Measurements from ENCODE around the gene ZNF804B.
"Not testable (repeated sequence)": the region's sequence is repeated elsewhere in the genome, so short reads cannot be mapped to it uniquely, and the experiment has no call there.

ZNF804B gene

DNA sequence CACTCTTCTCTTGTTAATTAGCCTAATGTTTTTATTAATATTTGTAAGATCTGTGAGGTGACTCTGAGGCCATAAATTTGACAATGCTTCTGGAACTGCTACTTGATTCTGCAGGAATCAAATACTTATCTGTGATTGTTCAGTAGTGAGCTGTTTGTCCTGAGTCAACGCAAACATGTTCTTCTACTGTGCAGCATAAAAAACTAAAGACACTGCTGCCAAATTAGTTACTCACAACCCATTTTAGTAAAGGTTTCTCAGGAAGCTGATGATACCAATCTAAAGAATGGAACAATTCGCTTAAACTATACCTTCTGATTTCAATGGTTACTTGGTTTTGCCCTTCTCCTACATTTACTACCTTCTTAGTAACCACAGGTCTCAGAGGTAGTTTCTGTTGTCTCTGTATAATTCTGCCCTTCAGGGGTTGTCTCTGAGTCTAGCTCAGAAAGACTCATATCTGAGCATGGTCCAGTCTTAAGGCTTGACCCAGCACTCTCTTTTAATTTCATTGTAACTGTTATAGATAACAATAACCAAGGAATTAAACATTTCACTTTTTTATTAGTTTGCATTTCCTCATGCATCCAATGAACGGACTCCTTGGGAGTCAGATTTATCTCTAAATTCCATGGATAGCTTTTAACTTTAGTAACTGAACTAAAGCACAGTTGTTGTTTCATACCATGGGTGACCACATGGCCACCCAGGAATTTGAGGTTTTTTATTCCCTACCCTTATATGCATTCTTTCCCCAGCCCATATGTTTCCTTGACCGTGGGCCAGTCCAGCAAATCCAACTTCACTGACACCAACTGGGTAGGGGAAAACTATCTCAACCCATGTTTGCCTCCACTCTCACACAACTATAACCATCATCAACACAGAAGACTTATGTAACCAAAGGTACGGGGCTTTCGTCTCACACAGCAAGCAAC lies 345.5 kb downstream of the ZNF804B start:
- DNase-seq: no peak

DNA sequence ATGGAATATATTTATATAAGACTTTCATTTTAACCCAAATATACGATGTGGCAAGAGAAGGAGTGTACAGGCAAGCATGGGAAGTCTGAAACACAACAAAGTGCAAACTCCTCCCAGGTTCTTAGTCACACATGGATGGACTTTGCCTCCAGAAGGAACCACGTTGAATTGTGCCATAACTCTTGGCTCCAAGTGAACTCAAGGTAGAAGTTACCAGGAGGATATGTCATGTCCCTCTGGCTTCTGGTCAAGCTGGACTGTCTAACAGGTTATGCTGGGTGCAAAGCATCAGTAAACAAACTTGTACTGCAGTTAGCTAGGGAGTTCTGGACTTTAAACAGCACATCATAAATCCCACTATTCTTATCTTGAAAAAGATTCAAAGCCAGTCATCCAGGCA lies 364.4 kb downstream of the ZNF804B start:
- no peak for DNase-seq

DNA sequence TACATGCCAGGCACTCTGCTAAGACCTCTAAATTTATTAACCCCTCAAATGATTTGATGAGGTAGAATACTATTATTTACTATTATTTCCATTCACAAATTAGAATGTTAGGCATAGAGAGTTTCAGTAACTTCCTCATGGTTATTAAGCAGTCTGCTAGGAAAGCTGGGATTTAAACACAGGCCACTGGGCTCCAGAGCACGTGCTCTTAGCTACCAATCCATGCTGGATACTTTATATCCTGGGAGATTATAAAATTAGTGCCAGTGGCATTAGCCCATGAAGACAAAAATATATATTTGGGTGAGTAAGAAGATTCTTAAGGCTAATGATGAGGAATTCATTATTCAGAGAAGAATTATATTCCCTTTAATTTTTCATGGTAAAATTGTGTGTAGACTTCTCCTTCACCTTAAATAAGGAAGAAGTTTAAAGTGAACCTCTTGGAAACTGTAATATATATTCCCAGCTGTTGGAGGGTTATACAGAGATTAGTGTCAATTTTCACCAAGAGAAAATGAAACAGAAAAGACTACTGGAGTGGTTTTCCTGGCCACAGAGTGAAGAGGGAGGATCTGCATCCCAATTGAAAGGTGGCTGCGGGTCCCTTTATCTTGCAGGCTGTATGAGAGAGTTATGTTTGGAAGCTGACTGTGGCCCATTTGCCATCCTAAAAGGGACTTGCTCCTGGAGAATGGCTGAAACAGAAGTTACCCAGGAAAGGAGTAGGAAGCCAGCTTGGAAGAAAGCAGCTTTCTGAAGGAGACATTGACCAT lies 370.3 kb downstream of the ZNF804B start:
- DNase-seq: no peak

DNA sequence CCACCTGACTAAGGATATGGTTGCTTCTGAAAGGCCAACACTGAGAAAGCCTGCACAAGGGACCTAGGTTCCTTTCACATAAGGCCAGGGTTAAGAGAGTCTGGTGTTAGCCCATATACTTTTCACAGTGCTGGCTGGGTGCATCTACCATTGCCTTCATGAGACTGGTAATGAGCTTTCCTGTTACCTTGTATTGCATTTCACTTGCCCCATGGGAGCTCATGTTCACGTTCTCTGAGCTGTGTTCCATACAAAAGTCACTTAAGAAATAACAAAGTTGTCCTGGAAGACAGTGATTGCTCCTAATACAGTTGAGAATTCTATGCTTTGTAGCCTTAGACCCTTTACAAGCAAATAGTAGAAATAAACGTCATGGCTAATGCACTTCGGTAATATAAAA lies 373.9 kb downstream of the ZNF804B start:
- no peak for DNase-seq

DNA sequence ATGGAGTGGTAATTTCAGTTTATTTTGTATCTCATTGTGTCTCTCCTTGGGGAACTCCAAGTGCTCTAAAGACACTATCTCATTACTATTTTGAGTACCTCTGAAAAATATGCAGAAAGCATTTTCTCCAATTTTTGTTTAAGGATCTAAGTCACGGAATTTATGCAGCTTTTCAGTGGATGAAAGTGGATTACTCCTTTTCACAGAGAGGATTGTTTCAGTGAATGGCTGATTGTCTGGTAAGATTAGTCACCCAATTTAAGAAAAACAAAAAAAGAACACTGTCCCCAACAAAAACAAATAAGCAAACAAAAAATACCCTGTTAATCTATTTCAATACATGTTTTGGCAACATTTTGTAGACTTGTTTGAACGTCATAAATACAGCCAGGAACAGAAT lies 374.3 kb downstream of the ZNF804B start:
- DNase-seq: no peak

DNA sequence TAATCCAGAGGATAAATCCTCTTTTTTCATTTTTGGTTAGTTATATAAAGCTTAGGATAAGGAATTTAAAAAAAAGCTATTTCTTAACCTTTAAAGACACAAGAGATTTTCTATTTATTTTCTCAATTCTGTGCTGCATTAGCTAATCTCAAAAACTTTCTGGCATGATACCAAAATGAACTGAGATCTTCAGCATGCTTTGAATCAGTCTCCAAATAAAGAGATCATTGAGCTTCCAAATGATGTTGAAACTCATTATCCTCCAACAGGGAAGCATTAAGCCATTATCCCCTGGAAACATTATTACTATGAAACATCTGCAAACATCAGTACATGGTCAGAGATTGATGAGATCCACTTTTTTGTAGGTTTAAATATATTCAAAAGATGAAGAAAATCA lies 386.3 kb downstream of the ZNF804B start:
- no peak for DNase-seq

DNA sequence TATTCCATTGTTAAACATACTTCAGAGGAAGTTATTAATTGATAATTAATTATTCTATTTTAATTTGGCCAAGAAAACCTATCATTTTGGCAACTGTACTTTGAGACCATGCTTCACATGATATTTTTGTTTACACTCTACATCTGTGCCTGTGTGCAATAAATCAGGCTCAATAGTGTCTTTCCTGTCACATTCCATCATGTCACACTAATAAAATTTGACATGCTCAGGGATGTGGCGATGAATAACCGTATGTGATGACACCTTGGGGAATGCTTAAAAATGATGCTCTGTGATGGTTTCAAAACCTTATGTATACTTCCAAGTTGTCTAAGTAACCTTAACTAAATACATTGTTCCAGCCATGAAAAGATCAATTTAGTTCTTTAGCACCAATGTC lies 400.6 kb downstream of the ZNF804B start:
- no peak for DNase-seq

DNA sequence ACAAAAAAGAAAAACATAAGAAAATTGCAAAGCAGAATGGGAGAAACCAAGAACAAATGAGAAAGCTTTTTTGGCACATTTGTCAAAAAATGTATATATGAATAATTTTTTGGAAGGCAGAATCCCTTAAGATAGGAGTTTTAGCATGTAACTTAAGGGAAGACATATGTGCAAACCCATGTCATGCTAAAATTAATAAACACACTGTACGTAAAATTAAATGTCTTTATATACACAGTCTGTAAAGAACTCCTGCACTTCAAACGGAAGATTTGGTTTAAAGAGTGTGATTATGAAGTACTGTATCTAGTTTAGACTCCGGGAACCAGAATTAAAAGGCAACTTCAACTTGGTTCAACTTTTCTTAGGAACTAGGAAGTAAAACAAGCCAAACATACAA lies 405.9 kb downstream of the ZNF804B start:
- DNase-seq: no peak

DNA sequence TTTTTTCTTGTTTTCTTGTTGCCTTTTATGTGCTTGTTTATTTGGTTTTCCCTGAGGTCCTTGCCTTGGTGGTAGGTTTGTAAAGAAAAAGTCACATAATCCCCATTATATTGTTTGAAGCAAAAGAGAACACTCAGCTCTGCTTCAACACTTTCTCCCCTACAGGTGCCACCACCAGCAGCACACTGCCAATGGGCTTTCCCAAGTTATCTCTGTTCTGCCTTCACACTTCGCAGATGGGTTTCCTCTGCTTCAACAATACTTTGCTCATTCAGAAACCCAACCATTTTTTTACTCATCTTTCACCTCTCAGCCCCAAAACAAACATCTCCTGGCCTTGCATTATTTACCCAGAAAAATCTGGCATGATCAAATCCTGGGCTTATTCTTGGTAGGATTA lies 411.1 kb downstream of the ZNF804B start:
- no peak for DNase-seq

DNA sequence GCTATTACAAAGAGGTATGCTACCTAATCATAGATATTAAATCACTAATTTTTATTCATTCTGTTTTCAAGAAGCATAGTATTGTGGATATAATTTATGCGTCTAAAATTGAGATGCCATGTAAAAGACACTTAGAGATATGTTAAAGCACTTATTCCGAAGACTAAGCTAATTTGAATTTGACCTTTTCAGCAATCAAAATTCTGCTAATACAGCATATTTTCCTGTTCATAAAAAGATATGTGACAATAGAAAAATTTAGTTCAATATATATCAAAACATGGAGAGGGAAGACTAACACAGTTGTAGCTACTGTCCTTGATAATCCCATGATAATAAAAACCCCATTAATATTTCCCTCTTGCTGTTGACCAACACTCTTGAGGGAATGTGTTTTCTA lies 422.6 kb downstream of the ZNF804B start:
- DNase-seq: no peak

DNA sequence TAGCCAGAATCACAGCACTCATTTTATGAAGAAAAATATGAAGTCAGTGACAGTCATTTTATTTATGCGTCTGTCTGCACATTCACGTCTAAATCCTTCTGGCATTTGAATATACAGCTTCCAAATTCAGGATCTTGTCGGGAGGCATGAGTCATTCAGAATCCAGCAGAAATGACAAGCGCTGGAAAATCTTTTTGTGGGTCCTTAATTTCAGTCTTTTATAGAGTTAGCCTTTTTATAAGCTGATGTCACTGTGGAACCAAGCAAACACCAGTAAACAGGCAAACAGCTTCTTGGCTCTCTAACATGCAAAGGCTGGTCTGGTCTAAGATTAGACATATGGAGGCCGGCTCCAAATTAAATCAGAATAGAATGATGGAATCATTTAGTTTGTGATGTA lies 424.2 kb downstream of the ZNF804B start:
- no peak for DNase-seq

DNA sequence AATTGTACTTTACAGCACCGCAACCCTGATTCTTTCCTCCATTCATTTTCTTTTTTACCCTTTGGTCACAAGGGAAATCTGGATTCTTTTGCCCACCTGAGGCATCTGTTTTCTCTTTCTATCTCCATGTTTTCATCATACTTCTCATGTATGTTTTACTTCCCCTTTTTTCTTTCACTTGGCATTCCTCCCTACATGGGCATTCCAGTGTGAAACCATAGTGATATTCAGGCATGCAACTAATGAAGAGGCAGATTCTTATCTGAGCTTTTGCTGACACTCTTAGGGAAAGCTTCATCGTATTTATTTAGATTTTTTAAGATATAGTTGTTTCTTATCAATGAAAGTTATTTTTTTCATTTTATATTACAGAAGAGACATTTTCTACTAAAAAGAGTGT lies 441.3 kb downstream of the ZNF804B start:
- no peak for DNase-seq

DNA sequence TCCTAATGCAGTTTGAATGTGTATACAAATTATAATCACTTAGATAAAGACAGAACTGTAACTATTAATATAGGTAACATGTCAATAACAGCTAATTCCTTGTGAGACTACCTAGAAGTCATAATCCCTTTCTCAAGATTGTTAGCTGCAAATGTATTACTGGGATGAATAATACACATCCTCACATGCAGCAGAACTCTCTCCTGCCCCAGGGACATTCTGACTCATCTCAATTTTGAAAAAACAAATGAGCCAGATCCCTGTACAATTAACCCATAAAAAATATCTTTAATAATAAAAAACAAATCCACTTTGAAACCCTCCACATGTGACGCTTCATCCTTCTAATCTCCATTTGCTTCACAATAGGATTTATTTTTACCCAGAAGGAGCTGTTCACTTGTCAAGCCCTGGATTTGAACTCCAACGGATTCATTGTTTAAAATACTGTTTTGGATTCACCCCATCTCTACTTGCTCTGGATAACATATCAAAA lies 464.4 kb downstream of the ZNF804B start:
- no peak for DNase-seq

DNA sequence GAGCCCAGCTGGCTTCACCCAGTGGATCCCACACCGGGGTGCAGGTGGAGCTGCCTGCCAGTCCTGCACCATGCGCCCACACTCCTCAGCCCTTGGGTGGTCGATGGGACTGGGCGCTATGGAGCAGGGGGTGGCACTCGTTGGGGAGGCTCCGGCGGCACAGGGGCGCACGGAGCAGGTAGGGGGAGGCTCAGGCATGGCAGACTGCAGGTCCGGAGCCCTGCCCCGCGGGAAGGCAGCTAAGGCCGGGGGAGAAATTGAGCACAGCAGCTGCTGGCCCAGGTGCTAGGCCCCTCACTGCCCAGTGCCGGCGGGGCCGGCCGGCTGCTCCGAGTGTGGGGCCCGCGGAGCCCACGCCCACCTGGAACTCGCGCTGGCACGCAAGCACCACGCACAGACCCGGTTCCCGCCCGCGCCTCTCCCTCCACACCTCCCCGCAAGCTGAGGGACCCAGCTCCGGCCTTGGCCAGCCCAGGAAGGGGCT lies 469.2 kb downstream of the ZNF804B start:
- DNase-seq: not testable (repeated sequence)

DNA sequence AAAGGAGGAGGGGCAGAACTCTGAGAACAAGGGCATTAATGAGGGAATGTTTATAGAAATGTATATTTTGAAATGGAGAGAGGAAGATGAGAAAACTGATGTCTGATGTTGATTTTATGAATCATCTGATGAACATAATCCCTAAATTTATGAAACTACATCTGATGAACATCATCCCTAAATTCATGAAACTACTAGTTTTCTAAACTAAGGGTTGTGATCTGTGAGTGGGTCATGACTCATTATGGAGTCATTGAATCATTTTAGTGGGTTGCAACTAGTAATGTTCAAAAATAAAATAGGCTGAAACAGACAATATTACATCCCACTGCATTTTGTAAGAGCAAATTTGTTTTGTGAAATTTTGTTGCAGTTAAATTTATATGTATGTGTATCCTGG lies 478.7 kb downstream of the ZNF804B start:
- no peak for DNase-seq

DNA sequence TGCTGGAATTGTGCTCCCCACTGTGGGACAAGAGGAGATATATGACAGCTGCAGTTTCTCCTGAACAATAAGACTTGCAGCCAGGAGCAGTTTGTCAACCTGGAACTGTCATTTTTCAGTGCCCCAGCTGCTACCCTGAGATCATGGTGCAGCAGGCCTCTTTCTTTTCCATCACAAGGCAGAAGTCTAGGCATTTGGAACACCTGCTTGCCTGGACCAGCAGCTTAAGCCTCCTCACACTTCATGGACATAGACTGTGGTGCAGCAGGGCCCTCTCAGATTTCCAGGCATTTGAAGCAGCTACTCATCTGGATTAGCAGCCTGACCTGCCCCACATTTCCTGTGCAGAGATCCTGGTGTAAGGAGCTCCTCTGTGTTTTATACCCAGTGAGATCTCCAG lies 486.7 kb downstream of the ZNF804B start:
- DNase-seq: no peak

DNA sequence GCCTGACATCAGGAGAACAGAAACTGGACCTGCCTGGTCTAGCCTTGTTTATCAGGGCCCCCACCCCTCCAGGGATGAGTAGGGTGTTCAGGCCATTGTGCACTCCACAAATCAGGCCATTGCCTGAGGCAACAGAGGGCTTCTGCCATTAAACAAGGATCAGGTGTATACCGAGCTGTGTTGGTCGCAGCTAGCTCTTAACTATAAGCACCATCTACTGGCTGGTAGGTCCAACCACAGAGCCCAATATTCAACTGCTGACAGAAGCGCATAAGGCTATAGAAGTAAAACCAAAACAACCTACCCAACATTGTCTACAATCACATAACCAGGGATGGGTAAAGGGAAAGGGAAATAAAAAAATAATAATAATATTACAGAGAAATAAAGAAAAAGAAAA lies 487.7 kb downstream of the ZNF804B start:
- no peak for DNase-seq

DNA sequence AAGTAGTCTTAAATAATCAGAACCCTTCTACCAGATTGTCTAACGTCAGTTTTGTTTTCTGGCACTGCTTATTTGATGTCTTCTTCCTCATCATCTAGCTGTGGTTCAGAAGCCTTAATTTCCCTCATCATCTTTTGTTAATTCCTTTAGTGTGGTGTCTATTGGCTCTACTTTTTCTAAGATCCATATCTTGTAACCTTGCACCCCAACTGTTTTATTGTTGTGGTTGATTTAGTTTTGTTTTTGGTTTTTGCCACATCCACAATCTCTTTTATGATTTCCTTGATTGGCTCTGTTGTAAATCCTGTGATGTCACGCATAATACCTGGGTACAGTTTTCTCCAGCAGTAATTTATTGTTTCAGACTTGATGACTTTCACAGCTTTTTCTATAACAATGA lies 499.6 kb downstream of the ZNF804B start:
- DNase-seq: no peak

DNA sequence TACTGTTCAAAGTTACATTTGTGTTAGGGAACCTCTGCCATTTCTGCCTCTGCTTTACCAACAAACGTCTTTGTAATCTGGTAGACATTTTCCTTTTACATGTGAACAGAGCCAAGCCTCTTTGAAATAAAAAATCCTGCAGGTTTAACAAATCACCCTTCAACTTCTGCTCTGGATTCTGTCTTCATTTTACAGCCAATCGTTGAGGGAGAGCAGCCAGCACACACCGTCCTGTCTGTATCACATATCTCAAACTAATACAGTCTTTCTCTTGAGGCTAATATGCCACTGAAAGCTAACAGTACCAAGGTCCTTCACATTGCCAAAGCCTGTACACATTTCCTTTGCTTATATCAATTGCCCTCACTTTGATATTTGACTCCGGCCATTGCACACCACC lies 504.6 kb downstream of the ZNF804B start:
- no peak for DNase-seq

DNA sequence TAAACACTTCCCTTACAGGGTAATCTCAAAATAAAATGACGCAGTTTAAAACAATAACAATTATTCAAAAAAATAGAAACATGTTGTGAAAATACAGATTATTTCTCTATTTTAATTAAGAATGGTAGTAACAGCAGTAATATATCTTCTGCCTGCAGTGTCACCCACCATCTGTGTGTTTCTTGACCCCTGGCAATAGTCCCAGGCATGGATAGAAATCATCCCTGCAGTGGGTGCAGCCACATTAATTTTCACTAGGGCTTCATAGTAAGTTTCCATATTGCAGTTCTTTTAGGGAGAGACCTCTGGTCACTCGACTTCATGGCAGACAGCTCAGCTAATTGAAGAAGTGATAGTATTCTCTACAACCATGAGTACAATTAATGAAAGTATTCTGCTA lies 506.1 kb downstream of the ZNF804B start:
- DNase-seq: no peak

DNA sequence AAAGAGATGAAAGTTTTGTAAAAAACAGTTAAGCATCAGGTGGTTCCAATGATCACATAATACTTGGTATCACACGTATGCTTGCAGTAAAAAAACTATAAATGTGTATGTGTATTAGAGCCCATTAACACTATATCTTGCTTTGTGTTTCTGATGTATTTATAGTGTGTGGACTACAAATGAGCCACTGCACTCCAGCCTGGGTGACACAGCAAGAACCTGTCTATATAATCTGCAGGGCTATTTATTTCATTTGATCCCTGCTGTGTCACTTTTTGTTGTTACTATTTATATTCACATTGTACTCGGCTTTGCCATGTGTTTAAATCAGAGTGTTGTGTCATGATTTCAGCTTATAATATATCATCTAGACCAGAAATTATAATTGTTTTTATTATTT lies 523.8 kb downstream of the ZNF804B start:
- DNase-seq: no peak

DNA sequence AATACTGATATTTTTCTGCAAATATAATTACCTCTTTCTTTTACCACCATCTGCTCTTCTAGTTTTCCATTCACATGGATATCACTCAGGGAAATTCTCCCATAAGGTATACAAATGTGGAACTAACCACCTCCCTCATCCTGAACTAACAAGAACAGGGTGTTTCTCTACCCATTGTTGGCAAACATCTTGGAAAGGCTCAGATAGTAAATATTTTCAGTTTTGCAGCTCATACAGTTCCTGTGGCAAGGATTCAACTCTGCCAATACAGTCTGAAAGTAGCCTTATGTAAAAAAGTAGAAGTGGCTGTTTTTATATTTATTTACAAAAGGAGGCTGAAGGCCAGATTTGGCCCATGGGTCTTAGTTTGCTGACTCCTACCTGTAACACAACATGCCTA lies 549.0 kb downstream of the ZNF804B start:
- DNase-seq: no peak

DNA sequence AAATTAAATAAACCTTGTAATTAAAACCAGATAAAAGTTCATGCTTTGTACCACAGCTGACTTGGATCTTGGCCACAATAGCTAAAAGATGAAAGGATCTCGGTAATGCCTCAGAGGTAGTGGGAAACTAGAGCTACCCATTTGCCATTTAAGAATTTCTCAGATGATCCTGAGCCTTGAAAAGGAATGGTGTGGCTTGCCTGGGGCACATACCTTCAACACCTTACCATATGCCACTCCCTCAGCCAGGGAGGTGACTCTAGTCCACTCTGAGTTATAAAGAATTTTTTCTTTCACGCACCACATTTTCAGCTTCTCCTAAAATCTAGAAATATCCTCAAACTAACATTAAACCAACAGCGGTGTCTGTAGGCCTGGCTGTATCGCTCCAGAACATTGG lies 552.4 kb downstream of the ZNF804B start:
- no peak for DNase-seq

DNA sequence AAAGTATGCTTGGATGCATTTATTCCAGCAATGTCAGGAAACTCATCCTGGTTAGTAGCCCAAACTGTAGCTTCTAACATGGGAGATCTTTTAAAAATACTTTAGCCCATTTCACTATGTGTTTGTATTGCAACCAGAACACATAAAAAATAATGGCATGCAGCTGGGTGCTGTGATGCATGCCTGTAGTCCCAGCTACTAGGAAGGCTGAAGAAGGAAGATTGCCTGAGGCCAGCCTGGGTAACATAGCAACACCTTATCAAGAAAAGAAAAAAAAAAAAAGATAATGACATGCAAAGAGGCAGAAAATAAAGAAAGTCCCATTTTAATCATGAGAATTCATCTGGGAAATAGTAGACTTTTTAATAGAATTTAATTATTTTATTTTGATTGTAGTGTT lies 553.1 kb downstream of the ZNF804B start:
- DNase-seq: no peak
